HG03280 (cell line): ENCODE measurements around the gene SND1.

ENCODE experiments used
- ATAC-seq: cut with Tn5 transposase; IDR thresholded peaks from one replicate; pipeline ENCODE4 v1.9.1; 2021; ENCODE audit warnings: mild to moderate bottlenecking, moderate library complexity; ENCODE audit not compliant: unreplicated experiment

The SND1 gene

GRCh38 chr7:127718340-127718679 lies 66.3 kb downstream of the SND1 start:
- ATAC-seq, result no peak

- ATAC-seq, result no peak
Measured at GRCh38 chr7:127726476-127726875, 74.5 kb downstream of the SND1 start.

- ATAC-seq, result no peak
Measured at GRCh38 chr7:127730658-127731276, 78.8 kb downstream of the SND1 start.

GRCh38 chr7:127731431-127732080 lies 79.6 kb downstream of the SND1 start:
- ATAC-seq, result no peak

GRCh38 chr7:127732306-127732705 lies 80.3 kb downstream of the SND1 start:
- no peak for ATAC-seq

- no peak for ATAC-seq
Measured at GRCh38 chr7:127733986-127734385, 82.0 kb downstream of the SND1 start.

- ATAC-seq, result no peak
Measured at GRCh38 chr7:127736511-127736910, 84.5 kb downstream of the SND1 start.

- no peak for ATAC-seq
Measured at GRCh38 chr7:127738859-127739258, 86.9 kb downstream of the SND1 start.

GRCh38 chr7:127741764-127742375 lies 89.9 kb downstream of the SND1 start:
- no peak for ATAC-seq

GRCh38 chr7:127745445-127745844 lies 93.5 kb downstream of the SND1 start:
- no peak for ATAC-seq

- ATAC-seq, result no peak
Measured at GRCh38 chr7:127751062-127751461, 99.1 kb downstream of the SND1 start.

- no peak for ATAC-seq
Measured at GRCh38 chr7:127751490-127752448, 99.8 kb downstream of the SND1 start.

- no peak for ATAC-seq
Measured at GRCh38 chr7:127752829-127753228, 100.8 kb downstream of the SND1 start.

- ATAC-seq, result no peak
Measured at GRCh38 chr7:127754457-127754856, 102.5 kb downstream of the SND1 start.

GRCh38 chr7:127755521-127755920 lies 103.5 kb downstream of the SND1 start:
- no peak for ATAC-seq

- ATAC-seq, result no peak
Measured at GRCh38 chr7:127755965-127756364, 104.0 kb downstream of the SND1 start.

- ATAC-seq, result no peak
Measured at GRCh38 chr7:127758105-127758504, 106.1 kb downstream of the SND1 start.

GRCh38 chr7:127758845-127759244 lies 106.9 kb downstream of the SND1 start:
- ATAC-seq, result no peak

GRCh38 chr7:127759945-127760421 lies 108.0 kb downstream of the SND1 start:
- ATAC-seq, result no peak

GRCh38 chr7:127760436-127761031 lies 108.5 kb downstream of the SND1 start:
- ATAC-seq, result no peak

- no peak for ATAC-seq
Measured at GRCh38 chr7:127761196-127761595, 109.2 kb downstream of the SND1 start.
